ENCODE results near the gene TNFSF12. TPM values are rescaled to one million over a fixed set of nuclear protein-coding genes. Genes with fewer than 3 reads are reported as not detected.

TNFSF12 gene
- total RNA-seq, 1 experiment from 2014 or later = 7.1 TPM

- no peaks in the 10 kb centered on the region for H3K79me1 ChIP-seq (ENCODE audit: insufficient read depth, low read depth, low read length, poor library complexity, severe bottlenecking)
- H4K20me1 ChIP-seq (ENCODE audit: control insufficient read depth, insufficient read depth, insufficient read length) = no peaks in the 10 kb centered on the region
- H2BK15ac ChIP-seq (ENCODE audit: low read depth, low read length) = no peak overlapping the region
- H2BK20ac ChIP-seq (ENCODE audit: low read depth, low read length, poor library complexity, severe bottlenecking) = no peak overlapping the region
- Mint-ChIP-seq H3K4me3 (no peak overlapping the region), H3K4me1 (no peaks in the 10 kb centered on the region), H3K27me3 (ENCODE audit: low read depth) (no peaks in the 10 kb centered on the region), H3K36me3 (ENCODE audit: insufficient read depth in 1 of 3, low read depth in 3 of 3) (peaks cover 80 to 92% (median 90%) of the 10 kb centered on the region in 3 experiments), H3K27ac (peak overlapping the region in 2 of 3 experiments; percentile 4 to 82; a peak in 2 of 7 replicates), H3K9me3 (no peaks in the 10 kb centered on the region)
- no peak overlapping the region for H3K23ac ChIP-seq (ENCODE audit: insufficient read length, low read depth, low read length)
- no peak overlapping the region for H2BK120ac ChIP-seq (ENCODE audit: low read depth, low read length, poor library complexity, severe bottlenecking)
- no peak for TF ChIP-seq CTCF (conservative IDR thresholded peaks at IDR 0.05)
- DNase-seq = no peak
- no peak overlapping the region for H3K18ac ChIP-seq (ENCODE audit: insufficient read length, low read depth, low read length)
- no CpG with 5 or more reads among the region's 11 CpGs for WGBS (ENCODE audit: extremely low coverage, insufficient read length, low lambda C conversion rate)
- H3T11ph ChIP-seq (ENCODE audit: low read length) = no peak overlapping the region
- peaks cover 3% of the 10 kb centered on the region; the same call in 1 of the 2 replicates for H3K79me2 ChIP-seq (ENCODE audit: insufficient read depth, low read length)
- no peak overlapping the region for H2BK12ac ChIP-seq (ENCODE audit: insufficient read length, low read depth, low read length)
- no peak overlapping the region for H2AK5ac ChIP-seq (ENCODE audit: insufficient read length, low read length)
- H3K4ac ChIP-seq (ENCODE audit: low read depth, low read length) = no peak overlapping the region
- no peak overlapping the region for H4K91ac ChIP-seq (ENCODE audit: insufficient read length, low read depth, low read length)
- H3K9ac ChIP-seq (ENCODE audit: extremely low read depth, insufficient read length, low read length) = no peak overlapping the region
- no peaks in the 10 kb centered on the region for H3K9me3 ChIP-seq (ENCODE audit: control insufficient read depth, low read depth, low read length)
- no peak overlapping the region for H2AFZ ChIP-seq (ENCODE audit: low read length)
- no peaks in the 10 kb centered on the region for H3K4me1 ChIP-seq (ENCODE audit: insufficient read depth, low read length)
- H3K23me2 ChIP-seq (ENCODE audit: insufficient read length, low read depth, low read length, poor library complexity, severe bottlenecking) = no peaks in the 10 kb centered on the region
- no peak overlapping the region for H4K5ac ChIP-seq (ENCODE audit: insufficient read length, low read depth, low read length)
- no peak overlapping the region for H3K56ac ChIP-seq (ENCODE audit: insufficient read length, low read depth, low read length)
- no peak overlapping the region for H3K14ac ChIP-seq (ENCODE audit: insufficient read depth, low read length)
- H3K27ac ChIP-seq (ENCODE audit: insufficient read length, low read depth, low read length) = no peak overlapping the region
- no peak overlapping the region for H4K8ac ChIP-seq (replicated peaks; ENCODE audit: insufficient read length, low read depth, low read length)
- no peak overlapping the region for H3K4me2 ChIP-seq (ENCODE audit: insufficient read depth, insufficient read length, low read length)
- H2BK5ac ChIP-seq (ENCODE audit: insufficient read length, low read length) = no peak overlapping the region
- H3K27me3 ChIP-seq (ENCODE audit: insufficient read depth, low read length) = no peaks in the 10 kb centered on the region
These were observed 49.7 kb upstream of the TNFSF12 start for GRCh38 chr17:7499161-7499560.

Data from H9 (cell line).